Measurements from ENCODE around the gene WDR70.
"Not testable (repeated sequence)": the region's sequence is repeated elsewhere in the genome, so short reads cannot be mapped to it uniquely, and the experiment has no call there.

WDR70 gene

DNA sequence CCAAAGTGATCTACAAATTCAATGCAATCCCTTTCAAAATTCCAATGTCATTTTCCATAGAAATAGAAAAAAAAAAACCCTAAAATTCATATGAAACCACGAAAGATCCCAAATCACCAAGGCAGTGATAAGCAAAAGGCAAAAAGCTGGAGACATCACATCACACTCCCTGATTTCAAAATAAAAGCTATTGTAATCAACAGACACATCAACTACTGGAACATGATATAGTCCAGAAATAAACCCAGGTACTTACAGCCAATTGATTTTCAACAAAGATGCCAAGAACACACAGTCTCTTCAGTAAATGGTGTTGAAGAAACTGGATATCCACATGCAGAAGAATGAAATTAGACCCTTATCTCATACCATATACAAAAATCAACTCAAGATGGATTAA lies 224.0 kb downstream of the WDR70 start:
- H3K27me3 ChIP-seq (ENCODE audit: control insufficient read depth in 1 of 2, insufficient read depth in 2 of 2, low read length in 2 of 2) = no peaks in the 10 kb centered on the region
- H3K9ac ChIP-seq (ENCODE audit: low read length in 2 of 2) = no peak overlapping the region
- no peaks in the 10 kb centered on the region for H3K36me3 ChIP-seq (ENCODE audit: control insufficient read depth in 2 of 2, insufficient read depth in 2 of 2, low read length in 2 of 2)
- H3K27ac ChIP-seq (ENCODE audit: low read length) = no peak overlapping the region
- H3K4me3 ChIP-seq (ENCODE audit: low read length in 2 of 2) = no peak overlapping the region
- H3K4me1 ChIP-seq (ENCODE audit: control insufficient read depth, insufficient read depth, low read length) = no peaks in the 10 kb centered on the region
- H3K9me3 ChIP-seq (ENCODE audit: control insufficient read depth in 2 of 2, low read length in 2 of 2) = no peaks in the 10 kb centered on the region

DNA sequence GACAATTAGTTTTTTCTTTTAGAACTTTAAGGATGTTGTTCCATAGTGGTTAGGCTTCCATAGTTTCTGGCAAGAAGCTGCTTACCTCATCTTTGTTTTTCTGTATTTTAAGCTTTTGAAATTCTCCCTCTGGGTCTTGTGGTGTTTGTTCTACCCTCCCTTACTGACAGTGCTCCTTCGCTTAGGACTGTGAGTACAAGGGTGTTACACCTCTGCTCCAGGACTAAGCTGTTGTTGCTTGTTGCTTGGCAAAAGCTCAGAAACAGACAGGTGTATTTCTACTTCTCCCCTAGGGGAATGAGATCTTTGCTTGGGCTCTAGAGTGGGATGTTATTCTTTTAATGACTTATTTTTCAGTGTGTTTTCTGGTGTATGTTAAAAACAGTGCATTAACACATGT lies 225.2 kb downstream of the WDR70 start:
- Histone ChIP-seq H3K9me3 (ENCODE audit: control insufficient read depth in 2 of 2, low read length in 2 of 2) (no peaks in the 10 kb centered on the region), H3K27me3 (ENCODE audit: control insufficient read depth in 1 of 2, insufficient read depth in 2 of 2, low read length in 2 of 2) (no peaks in the 10 kb centered on the region), H3K4me3 (ENCODE audit: low read length in 2 of 2) (no peak overlapping the region), H3K4me1 (ENCODE audit: control insufficient read depth, insufficient read depth, low read length) (no peaks in the 10 kb centered on the region), H3K36me3 (ENCODE audit: control insufficient read depth in 2 of 2, insufficient read depth in 2 of 2, low read length in 2 of 2) (no peaks in the 10 kb centered on the region), H3K27ac (ENCODE audit: low read length) (no peak overlapping the region), H3K9ac (ENCODE audit: low read length in 2 of 2) (no peak overlapping the region)

DNA sequence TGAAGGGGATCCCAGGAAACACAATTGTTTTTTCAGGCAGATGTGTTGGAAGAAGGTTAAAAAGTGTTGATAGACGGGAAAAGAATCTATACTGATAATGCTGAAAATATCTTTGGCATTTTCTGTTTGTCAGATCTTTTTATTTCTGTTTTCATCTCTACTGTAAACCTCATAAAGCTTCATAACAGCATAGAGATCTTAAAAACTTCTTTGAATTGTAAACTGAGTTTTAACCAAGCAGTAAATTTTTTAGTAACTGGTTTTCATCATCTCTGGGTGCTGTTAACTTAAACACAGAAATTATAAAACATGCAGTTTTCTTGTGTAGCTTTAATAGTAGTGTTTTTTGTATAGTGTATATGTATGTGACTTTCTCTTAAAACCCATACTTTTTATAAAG lies 227.0 kb downstream of the WDR70 start:
- no peak overlapping the region for H3K4me3 ChIP-seq (ENCODE audit: low read length in 2 of 2)
- H3K9ac ChIP-seq (ENCODE audit: low read length in 2 of 2) = no peak overlapping the region
- H3K27ac ChIP-seq (ENCODE audit: low read length) = no peak overlapping the region
- H3K36me3 ChIP-seq (ENCODE audit: control insufficient read depth in 2 of 2, insufficient read depth in 2 of 2, low read length in 2 of 2) = no peaks in the 10 kb centered on the region
- H3K4me1 ChIP-seq (ENCODE audit: control insufficient read depth, insufficient read depth, low read length) = no peaks in the 10 kb centered on the region
- no peaks in the 10 kb centered on the region for H3K9me3 ChIP-seq (ENCODE audit: control insufficient read depth in 2 of 2, low read length in 2 of 2)
- no peaks in the 10 kb centered on the region for H3K27me3 ChIP-seq (ENCODE audit: control insufficient read depth in 1 of 2, insufficient read depth in 2 of 2, low read length in 2 of 2)

DNA sequence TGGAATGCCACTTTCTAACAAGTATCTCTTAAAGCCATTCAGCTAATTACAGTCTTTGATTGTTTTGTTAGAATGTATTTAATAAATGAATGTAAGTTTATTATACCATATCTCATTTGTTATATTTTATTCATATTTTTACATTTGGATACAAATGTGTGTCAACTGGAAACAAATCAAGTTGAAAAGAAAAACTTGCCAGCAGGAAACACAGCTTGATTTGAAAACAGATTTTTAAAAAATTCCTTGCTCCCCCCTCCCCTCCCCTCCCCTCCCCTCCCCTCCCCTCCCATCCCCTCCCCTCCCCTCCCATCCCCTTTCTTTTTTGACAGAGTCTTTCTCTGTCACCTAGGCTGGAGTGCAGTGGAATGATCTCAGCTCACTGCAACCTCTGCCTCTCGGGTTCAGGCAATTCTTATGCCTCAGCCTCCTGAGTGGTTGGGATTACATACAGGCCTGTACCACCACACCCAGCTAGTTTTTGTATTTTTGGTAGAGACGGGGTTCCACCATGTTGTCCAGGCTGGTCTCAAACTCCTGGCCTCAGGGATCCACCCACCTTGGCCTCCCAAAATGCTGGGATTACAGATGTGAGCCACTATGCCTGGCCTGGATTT lies 227.6 kb downstream of the WDR70 start:
- H3K9me3 ChIP-seq (ENCODE audit: control insufficient read depth in 2 of 2, low read length in 2 of 2) = no peaks in the 10 kb centered on the region
- H3K4me3 ChIP-seq (ENCODE audit: low read length in 2 of 2) = no peak overlapping the region

GRCh38 chr5:37615184-37615583 lies 236.1 kb downstream of the WDR70 start:
- Histone ChIP-seq H3K4me3 (ENCODE audit: low read length in 2 of 2) (no peak overlapping the region), H3K27me3 (ENCODE audit: control insufficient read depth in 1 of 2, insufficient read depth in 2 of 2, low read length in 2 of 2) (no peaks in the 10 kb centered on the region), H3K9ac (ENCODE audit: low read length in 2 of 2) (no peak overlapping the region), H3K27ac (ENCODE audit: low read length) (no peak overlapping the region), H3K9me3 (ENCODE audit: control insufficient read depth in 2 of 2, low read length in 2 of 2) (no peaks in the 10 kb centered on the region), H3K4me1 (ENCODE audit: control insufficient read depth, insufficient read depth, low read length) (no peaks in the 10 kb centered on the region), H3K36me3 (ENCODE audit: control insufficient read depth in 2 of 2, insufficient read depth in 2 of 2, low read length in 2 of 2) (no peaks in the 10 kb centered on the region)

More for the DNA sequence above, 227.6 kb downstream of the WDR70 start:
- Histone ChIP-seq H3K27ac (ENCODE audit: low read length) (no peak overlapping the region), H3K4me1 (ENCODE audit: control insufficient read depth, insufficient read depth, low read length) (no peaks in the 10 kb centered on the region), H3K36me3 (ENCODE audit: control insufficient read depth in 2 of 2, insufficient read depth in 2 of 2, low read length in 2 of 2) (no peaks in the 10 kb centered on the region), H3K27me3 (ENCODE audit: control insufficient read depth in 1 of 2, insufficient read depth in 2 of 2, low read length in 2 of 2) (no peaks in the 10 kb centered on the region), H3K9ac (ENCODE audit: low read length in 2 of 2) (no peak overlapping the region)

GRCh38 chr5:37619353-37619752 lies 240.2 kb downstream of the WDR70 start:
- H3K9me3 ChIP-seq (ENCODE audit: control insufficient read depth in 2 of 2, low read length in 2 of 2) = no peaks in the 10 kb centered on the region
- no peaks in the 10 kb centered on the region for H3K36me3 ChIP-seq (ENCODE audit: control insufficient read depth in 2 of 2, insufficient read depth in 2 of 2, low read length in 2 of 2)
- H3K9ac ChIP-seq (ENCODE audit: low read length in 2 of 2) = no peak overlapping the region
- H3K4me3 ChIP-seq (ENCODE audit: low read length in 2 of 2) = no peak overlapping the region
- H3K27me3 ChIP-seq (ENCODE audit: control insufficient read depth in 1 of 2, insufficient read depth in 2 of 2, low read length in 2 of 2) = no peaks in the 10 kb centered on the region
- no peaks in the 10 kb centered on the region for H3K4me1 ChIP-seq (ENCODE audit: control insufficient read depth, insufficient read depth, low read length)
- H3K27ac ChIP-seq (ENCODE audit: low read length) = no peak overlapping the region

GRCh38 chr5:37622354-37622753 lies 243.2 kb downstream of the WDR70 start:
- not testable (repeated sequence) for H3K9me3 ChIP-seq (ENCODE audit: control insufficient read depth in 2 of 2, low read length in 2 of 2); H3K4me3 ChIP-seq (ENCODE audit: low read length in 2 of 2); H3K27ac ChIP-seq (ENCODE audit: low read length); H3K36me3 ChIP-seq (ENCODE audit: control insufficient read depth in 2 of 2, insufficient read depth in 2 of 2, low read length in 2 of 2); H3K4me1 ChIP-seq (ENCODE audit: control insufficient read depth, insufficient read depth, low read length); H3K9ac ChIP-seq (ENCODE audit: low read length in 2 of 2); H3K27me3 ChIP-seq (ENCODE audit: control insufficient read depth in 1 of 2, insufficient read depth in 2 of 2, low read length in 2 of 2)

GRCh38 chr5:37626266-37626665 lies 247.1 kb downstream of the WDR70 start:
- H3K4me1 ChIP-seq (ENCODE audit: control insufficient read depth, insufficient read depth, low read length) = no peaks in the 10 kb centered on the region
- H3K27ac ChIP-seq (ENCODE audit: low read length) = no peak overlapping the region
- peaks cover 0 to 2% of the 10 kb centered on the region in 2 donors for H3K36me3 ChIP-seq (ENCODE audit: control insufficient read depth in 2 of 2, insufficient read depth in 2 of 2, low read length in 2 of 2)
- H3K9ac ChIP-seq (ENCODE audit: low read length in 2 of 2) = no peak overlapping the region
- no peaks in the 10 kb centered on the region for H3K27me3 ChIP-seq (ENCODE audit: control insufficient read depth in 1 of 2, insufficient read depth in 2 of 2, low read length in 2 of 2)
- H3K4me3 ChIP-seq (ENCODE audit: low read length in 2 of 2) = no peak overlapping the region
- H3K9me3 ChIP-seq (ENCODE audit: control insufficient read depth in 2 of 2, low read length in 2 of 2) = peaks cover 0 to 2% of the 10 kb centered on the region in 2 donors

- H3K4me3 ChIP-seq (ENCODE audit: low read length in 2 of 2) = no peak overlapping the region
- H3K9ac ChIP-seq (ENCODE audit: low read length in 2 of 2) = no peak overlapping the region
- H3K9me3 ChIP-seq (ENCODE audit: control insufficient read depth in 2 of 2, low read length in 2 of 2) = peaks cover 0 to 2% of the 10 kb centered on the region in 2 donors
- no peaks in the 10 kb centered on the region for H3K27me3 ChIP-seq (ENCODE audit: control insufficient read depth in 1 of 2, insufficient read depth in 2 of 2, low read length in 2 of 2)
- no peaks in the 10 kb centered on the region for H3K4me1 ChIP-seq (ENCODE audit: control insufficient read depth, insufficient read depth, low read length)
- peaks cover 0 to 2% of the 10 kb centered on the region in 2 donors for H3K36me3 ChIP-seq (ENCODE audit: control insufficient read depth in 2 of 2, insufficient read depth in 2 of 2, low read length in 2 of 2)
- no peak overlapping the region for H3K27ac ChIP-seq (ENCODE audit: low read length)
Observed at GRCh38 chr5:37628876-37629275, 249.8 kb downstream of the WDR70 start.

DNA sequence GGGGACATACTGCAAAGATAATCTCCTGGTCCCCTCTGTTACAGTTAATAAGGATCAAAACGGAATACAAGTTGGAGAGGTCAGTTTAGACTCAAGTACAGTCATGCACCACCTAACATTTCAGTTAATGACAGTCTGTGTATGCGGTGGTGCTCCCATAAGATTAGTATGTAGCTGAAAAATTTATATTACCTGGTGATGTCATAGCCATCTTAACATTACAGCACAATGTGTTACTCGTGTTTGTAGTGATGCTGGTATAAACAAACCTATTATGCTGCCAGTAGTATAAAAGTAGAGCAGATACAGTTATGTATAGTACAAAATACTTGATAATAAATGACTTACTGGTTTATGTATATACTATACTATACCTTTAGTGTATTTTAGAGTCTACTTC lies 252.8 kb downstream of the WDR70 start:
- Histone ChIP-seq H3K36me3 (ENCODE audit: control insufficient read depth in 2 of 2, insufficient read depth in 2 of 2, low read length in 2 of 2) (peaks cover 0 to 2% of the 10 kb centered on the region in 2 donors), H3K27me3 (ENCODE audit: control insufficient read depth in 1 of 2, insufficient read depth in 2 of 2, low read length in 2 of 2) (no peaks in the 10 kb centered on the region), H3K9ac (ENCODE audit: low read length in 2 of 2) (no peak overlapping the region), H3K4me1 (ENCODE audit: control insufficient read depth, insufficient read depth, low read length) (no peaks in the 10 kb centered on the region), H3K9me3 (ENCODE audit: control insufficient read depth in 2 of 2, low read length in 2 of 2) (peaks cover 0 to 2% of the 10 kb centered on the region in 2 donors), H3K4me3 (ENCODE audit: low read length in 2 of 2) (no peak overlapping the region), H3K27ac (ENCODE audit: low read length) (no peak overlapping the region)

- H3K4me3 ChIP-seq (ENCODE audit: low read length in 2 of 2) = no peak overlapping the region
- H3K27me3 ChIP-seq (ENCODE audit: control insufficient read depth in 1 of 2, insufficient read depth in 2 of 2, low read length in 2 of 2) = no peaks in the 10 kb centered on the region
- no peaks in the 10 kb centered on the region for H3K4me1 ChIP-seq (ENCODE audit: control insufficient read depth, insufficient read depth, low read length)
- no peaks in the 10 kb centered on the region for H3K36me3 ChIP-seq (ENCODE audit: control insufficient read depth in 2 of 2, insufficient read depth in 2 of 2, low read length in 2 of 2)
- H3K9me3 ChIP-seq (ENCODE audit: control insufficient read depth in 2 of 2, low read length in 2 of 2) = no peaks in the 10 kb centered on the region
- H3K9ac ChIP-seq (ENCODE audit: low read length in 2 of 2) = no peak overlapping the region
- H3K27ac ChIP-seq (ENCODE audit: low read length) = no peak overlapping the region
Observed at GRCh38 chr5:37637165-37637845, 258.2 kb downstream of the WDR70 start.
